Activated naive CD4-positive, alpha-beta T cell treated with Interleukin-2 at 50 U/mL for 16 hours (primary cell): ENCODE data around the gene VCPKMT.
"Not testable (repeated sequence)": the region's sequence is repeated elsewhere in the genome, so short reads cannot be mapped to it uniquely, and the experiment has no call there.

Experiments
- DNase-seq: peaks from one replicate; pipeline ENCODE4 v3.0.0-alpha.2; 2020

The VCPKMT gene

DNA sequence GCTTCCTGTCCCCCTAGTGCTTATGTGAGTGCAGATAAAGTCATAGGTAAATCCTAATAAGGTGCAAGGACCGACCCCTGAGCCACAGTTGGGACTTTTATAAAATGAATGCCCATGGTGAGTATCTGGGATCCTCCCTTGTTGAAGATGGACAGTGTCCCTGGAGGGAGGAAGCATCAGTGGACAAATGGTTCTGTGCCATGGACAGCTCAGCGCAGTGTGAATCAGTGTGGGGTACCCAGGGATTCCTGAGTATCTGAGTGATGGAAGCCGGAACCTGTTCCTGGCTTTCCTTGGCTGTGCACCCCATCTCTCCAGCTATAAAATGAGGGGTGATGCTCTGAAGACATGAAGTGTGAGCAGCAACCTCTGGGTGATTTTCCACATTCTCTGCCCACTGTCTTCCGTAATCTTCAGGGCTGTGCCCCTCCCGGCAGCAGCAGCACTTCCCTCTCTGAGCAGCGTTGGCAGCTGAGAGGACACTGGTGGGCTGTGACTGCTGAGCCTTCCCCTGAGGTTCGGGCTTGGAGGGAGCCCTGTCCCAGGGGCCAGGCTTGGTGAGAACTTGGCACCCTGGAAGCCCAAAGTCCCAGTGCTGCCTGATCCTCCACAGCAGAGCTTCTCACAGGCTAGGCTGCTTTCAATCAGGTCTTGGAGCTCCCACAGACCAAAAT lies 25.0 kb downstream of the VCPKMT start:
- no peak for DNase-seq

DNA sequence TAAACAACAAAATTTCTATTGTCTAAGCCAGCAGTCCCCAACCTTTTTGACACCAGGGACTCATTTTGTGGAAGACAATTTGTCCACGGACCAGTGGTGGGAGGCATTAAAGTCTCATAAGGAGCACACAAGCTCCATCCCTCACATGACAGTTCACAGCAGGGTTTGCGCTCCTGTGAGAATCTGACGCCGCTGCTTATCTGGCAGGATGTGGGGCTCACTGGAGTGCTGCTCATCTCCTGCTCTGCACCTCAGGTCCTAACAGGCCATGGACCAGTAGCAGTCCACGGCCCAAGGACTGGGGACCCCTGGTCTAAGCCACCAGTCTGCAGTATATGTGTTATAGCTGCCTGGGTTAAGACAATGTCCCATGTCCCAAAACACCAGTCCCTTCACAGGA lies 27.2 kb downstream of the VCPKMT start:
- no peak for DNase-seq

DNA sequence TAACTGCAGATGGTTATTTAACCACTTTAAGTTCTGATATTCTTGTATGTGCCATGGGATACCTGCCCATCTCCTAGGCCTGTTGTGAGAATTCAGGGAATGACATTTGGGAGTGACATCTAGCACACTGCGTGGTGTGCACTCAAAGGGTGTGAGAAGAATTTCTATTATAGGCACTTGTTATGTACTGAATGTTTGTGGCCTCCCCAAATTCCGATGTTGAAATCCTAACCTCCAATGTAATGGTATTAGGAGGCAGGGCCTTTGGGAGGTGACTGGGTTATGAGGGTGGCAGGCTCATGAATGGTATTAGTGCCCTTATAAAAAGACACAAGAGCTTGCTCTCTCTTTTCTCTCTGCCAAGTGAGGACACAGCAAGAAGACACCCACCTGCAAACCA lies 27.6 kb downstream of the VCPKMT start:
- DNase-seq, result no peak

DNA sequence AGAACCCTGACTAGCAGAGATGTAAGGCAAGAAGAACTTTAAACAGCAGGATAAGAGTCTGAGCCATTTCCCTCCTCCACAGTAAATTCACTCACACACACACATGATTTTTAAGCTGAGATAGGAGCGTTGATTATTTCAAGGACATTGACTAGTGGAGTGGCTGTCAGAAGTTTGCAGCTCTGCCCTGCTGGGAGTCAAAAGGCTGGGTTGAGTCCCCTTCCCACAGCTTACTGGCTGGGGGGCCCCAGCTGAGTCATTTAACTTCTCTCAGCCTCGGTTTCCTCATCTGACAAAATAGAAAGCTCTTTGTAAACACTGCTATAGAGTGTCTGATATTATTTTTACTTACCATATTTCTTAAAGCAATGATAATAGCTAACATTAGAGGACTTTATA lies 28.3 kb downstream of the VCPKMT start:
- no peak for DNase-seq

- no peak for DNase-seq
Measured at GRCh38 chr14:50087341-50088116, 28.8 kb downstream of the VCPKMT start.

GRCh38 chr14:50086321-50086711 lies 30.1 kb downstream of the VCPKMT start:
- DNase-seq, result no peak

DNA sequence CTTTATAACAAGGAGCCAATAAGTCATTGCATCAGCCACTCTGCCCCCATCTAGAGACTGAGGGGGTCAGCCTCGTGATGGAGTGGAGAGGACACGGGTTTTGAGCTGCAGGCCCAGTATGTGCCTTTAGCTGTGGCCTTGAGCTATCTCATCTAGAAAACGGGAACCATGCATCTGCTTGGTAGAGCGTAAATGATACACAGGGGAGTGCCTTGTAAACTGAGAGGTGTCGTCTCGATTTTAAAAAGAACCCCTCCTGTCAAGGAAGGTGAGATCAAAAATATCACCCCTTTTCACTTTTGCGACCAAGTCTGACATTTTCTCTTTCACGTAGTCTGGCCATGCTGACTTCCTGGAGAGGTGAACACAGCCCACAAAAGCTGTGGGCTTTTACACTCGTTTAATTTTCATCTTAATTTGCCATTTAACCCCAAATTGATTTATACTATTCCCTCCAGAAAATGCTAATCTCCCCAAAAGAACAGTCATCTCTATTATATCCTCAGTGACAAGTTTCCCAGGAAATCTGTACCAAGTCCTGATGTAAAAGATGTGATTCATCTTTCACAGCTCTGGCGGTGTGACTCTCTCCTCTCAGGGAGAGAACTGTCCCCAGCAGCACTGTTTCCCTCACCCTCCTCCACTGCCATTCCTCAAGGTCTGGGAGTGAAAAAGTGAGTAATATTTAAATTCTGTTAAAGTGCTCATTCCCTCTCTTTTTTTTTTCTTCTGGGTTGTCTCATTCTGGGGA lies 30.6 kb downstream of the VCPKMT start:
- DNase-seq, result peak; percentile 49

DNA sequence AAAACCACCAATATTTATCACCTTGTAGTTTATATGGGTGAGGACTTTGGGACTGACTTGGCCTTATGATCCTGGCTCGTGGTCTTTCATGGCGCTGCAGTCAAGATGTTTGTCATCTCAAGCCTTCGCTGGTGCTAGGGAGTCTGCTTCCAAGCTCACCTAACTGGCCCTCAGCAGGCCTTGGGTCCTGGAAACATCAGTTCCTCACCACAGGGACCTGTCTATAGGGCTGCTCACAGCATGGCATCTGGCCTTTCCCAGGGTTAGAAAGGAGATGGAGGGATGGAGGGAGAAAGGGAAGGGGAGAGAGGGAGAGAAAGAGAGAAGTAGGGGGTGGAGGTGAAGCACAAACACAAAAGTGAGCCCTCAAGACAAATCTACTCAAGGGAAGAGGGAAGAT lies 31.7 kb downstream of the VCPKMT start:
- no peak for DNase-seq

DNA sequence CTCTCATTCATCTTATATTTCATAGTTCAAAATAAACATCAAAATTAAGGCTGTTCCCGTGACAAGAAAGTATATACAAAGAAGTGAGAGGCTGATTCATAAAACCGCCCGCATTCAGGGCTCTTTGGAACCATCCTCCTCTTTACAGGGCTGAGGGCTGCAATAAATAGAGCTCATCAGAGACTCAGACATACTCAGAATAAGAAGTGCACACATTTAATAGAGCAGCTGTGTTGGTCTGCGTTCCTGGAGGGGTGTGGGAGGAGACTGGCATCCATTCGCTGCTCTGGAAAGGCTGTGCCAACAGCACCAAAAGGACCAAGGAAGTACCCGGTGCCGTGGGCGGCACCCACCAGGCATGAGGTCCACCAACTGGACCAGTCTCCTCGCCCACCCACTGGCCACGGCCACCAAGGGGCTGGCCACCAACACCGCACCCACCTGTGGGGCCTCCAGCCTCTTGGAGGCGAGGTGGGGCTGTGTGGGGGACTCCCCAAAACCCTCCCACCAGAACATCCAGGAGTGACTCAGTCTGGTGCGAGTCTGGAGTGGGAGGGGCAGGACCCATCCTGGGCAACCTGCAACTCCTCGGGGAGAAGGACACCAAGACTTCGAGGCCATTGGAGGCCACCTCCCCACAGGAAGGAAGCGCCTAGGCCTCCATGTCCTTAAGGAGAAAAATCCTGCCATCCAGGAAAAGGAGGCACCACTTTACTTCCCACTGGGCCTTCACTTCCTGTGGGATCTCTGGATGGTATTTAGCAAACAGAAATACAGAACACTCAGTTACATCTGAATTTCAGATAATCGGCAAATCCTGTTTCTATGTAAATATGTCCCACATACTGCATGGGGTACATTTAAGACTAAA lies 32.7 kb downstream of the VCPKMT start:
- peak; percentile 74 for DNase-seq

DNA sequence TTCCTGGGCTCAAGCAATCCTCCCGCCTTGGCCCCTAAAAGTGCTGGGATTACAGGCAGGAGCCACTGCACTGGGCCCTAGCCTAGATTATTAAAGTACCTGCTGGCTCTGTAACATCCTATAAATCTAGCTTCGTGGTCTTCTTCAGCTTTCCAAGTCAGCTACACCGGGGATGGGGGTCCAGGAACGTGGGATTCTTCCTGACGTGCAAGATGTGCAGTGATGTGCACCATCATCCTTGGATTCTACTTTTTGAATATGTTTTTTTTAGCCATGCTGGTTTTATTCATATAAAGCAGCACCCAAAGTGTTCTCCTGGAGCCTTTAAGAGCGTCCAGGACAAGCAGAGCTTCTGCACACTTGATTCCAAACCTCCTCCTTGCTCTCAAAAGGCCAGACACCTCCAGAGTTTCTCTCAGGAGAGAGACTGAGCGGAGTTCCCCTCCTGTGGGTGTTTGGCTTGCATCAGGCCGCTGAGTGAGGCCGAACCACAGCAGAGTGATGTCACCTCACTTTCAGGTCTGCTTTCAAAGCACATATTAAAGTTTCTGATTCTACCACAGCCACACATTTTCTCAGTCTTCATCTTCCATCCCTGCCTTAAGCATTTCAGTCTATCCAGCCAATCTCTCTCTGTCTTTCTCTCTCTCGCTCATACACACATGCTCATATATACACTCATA lies 33.4 kb downstream of the VCPKMT start:
- DNase-seq, result peak; percentile 88

GRCh38 chr14:50082308-50082742 lies 34.0 kb downstream of the VCPKMT start:
- DNase-seq, result peak; percentile 69

DNA sequence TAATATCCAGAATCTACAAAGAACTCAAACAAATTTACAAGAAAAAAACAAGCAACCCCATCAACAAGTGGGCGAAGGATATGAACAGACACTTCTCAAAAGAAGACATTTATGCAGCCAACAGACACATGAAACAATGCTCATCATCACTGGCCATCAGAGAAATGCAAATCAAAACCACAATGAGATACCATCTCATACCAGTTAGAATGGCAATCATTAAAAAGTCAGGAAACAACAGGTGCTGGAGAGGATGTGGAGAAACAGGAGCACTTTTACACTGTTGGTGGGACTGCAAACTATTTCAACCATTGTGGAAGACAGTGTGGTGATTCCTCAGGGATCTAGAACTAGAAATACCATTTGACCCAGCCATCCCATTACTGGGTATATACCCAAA lies 37.3 kb downstream of the VCPKMT start:
- DNase-seq, result not testable (repeated sequence)

DNA sequence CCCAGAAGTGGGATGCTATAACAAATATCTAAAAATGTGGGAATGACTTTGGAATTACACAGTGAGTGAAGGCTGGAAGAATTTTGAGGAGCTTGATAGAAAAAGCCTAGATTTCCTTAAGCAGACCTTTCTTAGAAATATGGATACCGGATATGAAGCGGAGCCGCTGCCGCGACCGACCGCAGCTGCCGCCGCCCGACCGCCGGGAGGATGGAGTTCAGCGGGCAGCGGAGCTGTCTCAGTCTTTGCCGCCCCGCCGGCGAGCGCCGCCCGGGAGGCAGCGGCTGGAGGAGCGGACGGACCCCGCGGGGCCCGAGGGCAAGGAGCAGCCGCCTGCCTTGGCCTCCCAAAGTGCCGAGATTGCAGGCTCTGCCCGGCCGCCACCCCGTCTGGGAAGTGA lies 42.7 kb downstream of the VCPKMT start:
- not testable (repeated sequence) for DNase-seq

GRCh38 chr14:50072395-50072794 lies 44.0 kb downstream of the VCPKMT start:
- no peak for DNase-seq

DNA sequence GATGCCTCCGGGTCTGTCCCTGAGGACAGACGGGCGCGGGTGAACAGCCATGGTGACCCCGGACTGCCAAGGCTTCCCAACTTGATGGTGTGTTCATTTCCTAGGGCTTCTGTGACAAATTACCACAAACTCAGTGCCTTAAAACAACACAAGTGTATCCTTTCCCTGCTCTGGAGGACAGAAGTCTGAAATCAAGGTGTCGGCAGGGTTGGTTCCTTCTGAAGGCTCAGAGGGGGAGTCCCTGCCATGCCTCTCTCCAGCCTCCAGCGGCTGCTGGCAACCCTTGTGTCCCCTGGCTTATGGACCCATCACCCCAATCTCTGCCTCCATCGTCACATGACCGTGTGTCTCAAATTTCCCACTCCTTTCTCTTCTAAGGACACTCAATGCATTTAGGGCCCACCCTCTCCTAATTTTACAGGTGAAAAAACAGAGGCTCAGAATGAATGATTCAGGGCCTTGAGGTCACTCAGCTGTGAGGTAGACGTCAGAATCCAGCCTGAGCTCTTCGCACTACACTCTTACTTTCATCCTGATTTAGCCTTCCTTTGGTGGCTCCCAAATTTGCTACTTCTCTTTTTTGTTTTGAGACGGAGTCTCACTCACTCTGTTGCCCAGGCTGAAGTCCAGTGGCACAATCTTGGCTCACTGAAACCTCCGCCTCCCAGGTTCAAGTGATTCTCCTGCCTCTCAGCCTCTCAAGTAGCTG lies 45.4 kb downstream of the VCPKMT start:
- no peak for DNase-seq

- DNase-seq, result no peak
Measured at GRCh38 chr14:50070230-50070629, 46.1 kb downstream of the VCPKMT start.

- no peak for DNase-seq
Measured at GRCh38 chr14:50069325-50069724, 47.0 kb downstream of the VCPKMT start.

- no peak for DNase-seq
Measured at GRCh38 chr14:50068496-50068895, 47.9 kb downstream of the VCPKMT start.

GRCh38 chr14:50067723-50068495 lies 48.5 kb downstream of the VCPKMT start:
- no peak for DNase-seq

DNA sequence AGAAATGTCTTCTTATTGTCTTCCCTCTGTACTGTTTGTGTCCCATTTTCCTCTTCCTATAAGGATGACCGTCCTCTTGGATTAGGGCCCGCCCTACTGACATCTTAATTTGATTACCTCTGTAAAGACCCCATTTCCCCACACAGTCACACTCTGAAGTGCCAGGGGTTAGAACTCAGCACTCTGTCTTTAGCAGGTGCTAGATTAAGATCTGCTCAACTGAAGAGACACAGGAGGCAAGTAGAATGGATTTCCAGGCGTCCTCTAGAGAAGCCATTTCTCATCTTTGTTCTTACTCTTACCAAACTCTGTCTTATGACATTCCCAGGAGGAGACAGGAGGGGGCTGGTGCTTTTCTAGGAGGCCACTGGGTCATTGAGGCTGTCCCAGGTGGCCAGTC lies 50.8 kb downstream of the VCPKMT start:
- DNase-seq, result no peak

DNA sequence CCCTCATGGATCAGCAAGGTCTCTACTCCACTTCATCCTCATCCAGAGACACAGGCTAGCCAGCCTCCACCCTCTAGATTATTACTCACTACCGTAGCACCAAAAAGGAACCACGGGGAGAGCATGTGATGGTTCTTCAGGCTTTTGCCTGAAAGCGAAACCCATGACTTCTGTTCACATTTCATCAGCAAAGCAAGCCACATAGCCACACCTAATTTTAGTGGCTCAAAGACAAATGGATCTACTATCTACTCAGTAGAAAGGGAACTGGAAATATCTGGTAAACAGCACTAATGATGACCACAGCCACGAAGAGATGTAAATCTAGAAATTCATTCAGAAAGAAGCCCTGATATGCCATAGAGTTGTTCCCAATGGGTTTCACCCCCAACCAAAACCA lies 51.4 kb downstream of the VCPKMT start:
- peak; percentile 65 for DNase-seq
